Esophagus squamous epithelium (tissue), 5 donors: ENCODE results near the gene TBC1D3C. TPM values are rescaled to one million over a fixed set of nuclear protein-coding genes. Genes with fewer than 3 reads are reported as not detected.
A peak's percentile ranks its signal among the peaks of the same experiment; 100 is the strongest.
"Not testable (repeated sequence)": the region's sequence is repeated elsewhere in the genome, so short reads cannot be mapped to it uniquely, and the experiment has no call there.

Experiments used
- DNase-seq: peaks from one replicate; lab custom pipeline; 2025; lab: John Stamatoyannopoulos, UW
- H3K27ac ChIP-seq, 4 donors: fragments of 200-600 bp; sonication (generic); one replicate each; pipeline ENCODE4 v1.5.1; 2016 to 2019; ENCODE audit warnings: mild to moderate bottlenecking in 1 of 4
- H3K27me3 ChIP-seq, 4 donors: fragments of 200-600 bp; sonication (generic); 1 replicate in 3 of 4; 2 replicates in 1 of 4; pipeline versions ENCODE4 v1.5.1 to v1.6.0; 2017 to 2021; ENCODE audit warnings: antibody characterized with exemption in 1 of 4
- H3K36me3 ChIP-seq, 3 donors: fragments of 200-600 bp; sonication (generic); one replicate each; pipeline ENCODE4 v1.5.1; 2016 to 2019
- H3K4me1 ChIP-seq, 3 donors: fragments of 200-600 bp; sonication (generic); one replicate each; pipeline ENCODE4 v1.5.1; 2017 to 2019
- H3K4me3 ChIP-seq, 4 donors: fragments of 200-600 bp; sonication (generic); 1 replicate in 3 of 4; 2 replicates in 1 of 4; pipeline ENCODE4 v1.5.1; 2016 to 2019; ENCODE audit warnings: mild to moderate bottlenecking in 2 of 4, moderate library complexity in 1 of 4
- H3K9me3 ChIP-seq, 3 donors: fragments of 200-600 bp; sonication (generic); one replicate each; pipeline ENCODE4 v1.5.1; 2016 to 2019
- WGBS, 2 donors: methylation state at CpG; one replicate each; pipeline ENCODE4 v1.1.5; 2018; 5-methylcytosine and 5-hydroxymethylcytosine counted together
- intact Hi-C: fragments of 100-400 bp; cut with DNase I; formaldehyde crosslinking; loops from one replicate; pipeline ENCODE4 v1.15.0; 2022
- small RNA-seq, 4 donors: library from RNA; depleted of rRNA; stranded (forward); fragments of <200 nt; gene quantifications; one replicate each; pipeline ENCODE3, GENCODE V24; 2016
- total RNA-seq, 4 donors: library from RNA; depleted of rRNA; stranded (reverse); fragments of >200 nt; gene quantifications; one replicate each; pipeline ENCODE4 v1.1.0, GENCODE V29; 2016
- donor health status: DM: yes; HTN: yes; CAD: no.

The TBC1D3C gene
- total RNA-seq: under 1 TPM in 1 of 4 donors, not detected in 3; 0.15 TPM

- H3K9me3 ChIP-seq, H3K27ac ChIP-seq, H3K36me3 ChIP-seq, H3K27me3 ChIP-seq, DNase-seq, intact Hi-C loops, H3K4me1 ChIP-seq, H3K4me3 ChIP-seq: not testable (repeated sequence)
- no CpG with 5 or more reads among the region's 10 CpGs for WGBS, 2 donors
These were observed at the start of gene TBC1D3C for GRCh38 chr17:38068534-38068933. TSS of gene TBC1D3C (minus strand) at chr17:38068634. CDS start at chr17:38067066, 1,568 bp downstream.

- WGBS, 2 donors: no CpG with 5 or more reads among the region's 1 CpG
- intact Hi-C loops: not testable (repeated sequence)
These were observed 30.8 kb upstream of the TBC1D3C start for GRCh38 chr17:38099262-38099661.

GRCh38 chr17:38094059-38094694 lies 25.7 kb upstream of the TBC1D3C start:
- H3K4me3 ChIP-seq, H3K36me3 ChIP-seq, H3K27ac ChIP-seq, H3K9me3 ChIP-seq, H3K4me1 ChIP-seq, intact Hi-C loops, DNase-seq, H3K27me3 ChIP-seq: not testable (repeated sequence)
- no CpG with 5 or more reads among the region's 2 CpGs for WGBS, 2 donors

More at GRCh38 chr17:38099262-38099661, 30.8 kb upstream of the TBC1D3C start:
- H3K4me3 ChIP-seq, H3K27me3 ChIP-seq, H3K9me3 ChIP-seq, DNase-seq, H3K4me1 ChIP-seq, H3K27ac ChIP-seq, H3K36me3 ChIP-seq: not testable (repeated sequence)

- peak overlapping the region in 1 of 4 donors; percentile 52 for H3K27ac ChIP-seq
- intact Hi-C loops, H3K9me3 ChIP-seq, H3K4me1 ChIP-seq, H3K4me3 ChIP-seq, H3K27me3 ChIP-seq, H3K36me3 ChIP-seq, DNase-seq: not testable (repeated sequence)
- no CpG with 5 or more reads among the region's 10 CpGs for WGBS, 2 donors
These were observed 19.7 kb upstream of the TBC1D3C start for GRCh38 chr17:38088120-38088519.

GRCh38 chr17:38087344-38087743 lies 18.9 kb upstream of the TBC1D3C start:
- H3K36me3 ChIP-seq, H3K27ac ChIP-seq, H3K4me1 ChIP-seq, DNase-seq, H3K27me3 ChIP-seq, intact Hi-C loops, H3K4me3 ChIP-seq, H3K9me3 ChIP-seq: not testable (repeated sequence)
- no CpG with 5 or more reads among the region's 1 CpG for WGBS, 2 donors

Small RNAs within 50 kb of the gene (small RNA-seq; reads per million reads assigned to genes)
- gene RF00019: 0 reads per million in 4 donors

Other genes with a start within 250 kb of the TBC1D3C start
- gene TBC1D3K, start 144.2 kb downstream of the TBC1D3C start, total RNA-seq: not detected
- gene TBC1D3L, start 79.6 kb downstream of the TBC1D3C start, total RNA-seq: 10 to 100 TPM in 3 of 4 donors, 1 to 10 TPM in 1; 9.5 to 20.7 (median 14.1) TPM
- under 1 TPM in 1 of 4 donors, not detected in 3; 0.57 TPM for gene TBC1D3D, start 64.7 kb downstream of the TBC1D3C start, total RNA-seq
- gene TBC1D3E, start 59.3 kb upstream of the TBC1D3C start, total RNA-seq: not detected
- gene TBC1D3, start 123.9 kb upstream of the TBC1D3C start, total RNA-seq: not detected
- 10 to 100 TPM; 21.3 to 33.0 (median 29.9) TPM for gene MRPL45, start 228.5 kb upstream of the TBC1D3C start, total RNA-seq